Epithelial cell of prostate (primary cell): ENCODE measurements around the gene ZNF778.
A peak's percentile ranks its signal among the peaks of the same experiment; 100 is the strongest.
"Not testable (repeated sequence)": the region's sequence is repeated elsewhere in the genome, so short reads cannot be mapped to it uniquely, and the experiment has no call there.

Experiments
- DNase-seq: peaks from one replicate; pipeline ENCODE4 v3.0.0-alpha.2; 2011; ENCODE audit warnings: low read depth, low spot score
- H3K27ac ChIP-seq: fragments of 450-650 bp; 2 replicates; pipeline ENCODE4 v1.5.1; 2017; ENCODE audit warnings: mild to moderate bottlenecking

ZNF778 gene

GRCh38 chr16:89179656-89180315, 37.7 kb upstream of the ZNF778 start:
- DNase-seq: no peak

GRCh38 chr16:89183463-89183862, 34.0 kb upstream of the ZNF778 start:
- no peak overlapping the region for H3K27ac ChIP-seq
- no peak for DNase-seq

More at GRCh38 chr16:89179656-89180315, 37.7 kb upstream of the ZNF778 start:
- no peak overlapping the region for H3K27ac ChIP-seq

- DNase-seq: no peak
- H3K27ac ChIP-seq: no peak overlapping the region
These were observed 33.4 kb upstream of the ZNF778 start for GRCh38 chr16:89183975-89184676.

GRCh38 chr16:89184677-89184932, 32.9 kb upstream of the ZNF778 start:
- DNase-seq: no peak
- no peak overlapping the region for H3K27ac ChIP-seq

- no peak overlapping the region for H3K27ac ChIP-seq
- DNase-seq: no peak
These were observed 32.3 kb upstream of the ZNF778 start for GRCh38 chr16:89184933-89185794.

DNA sequence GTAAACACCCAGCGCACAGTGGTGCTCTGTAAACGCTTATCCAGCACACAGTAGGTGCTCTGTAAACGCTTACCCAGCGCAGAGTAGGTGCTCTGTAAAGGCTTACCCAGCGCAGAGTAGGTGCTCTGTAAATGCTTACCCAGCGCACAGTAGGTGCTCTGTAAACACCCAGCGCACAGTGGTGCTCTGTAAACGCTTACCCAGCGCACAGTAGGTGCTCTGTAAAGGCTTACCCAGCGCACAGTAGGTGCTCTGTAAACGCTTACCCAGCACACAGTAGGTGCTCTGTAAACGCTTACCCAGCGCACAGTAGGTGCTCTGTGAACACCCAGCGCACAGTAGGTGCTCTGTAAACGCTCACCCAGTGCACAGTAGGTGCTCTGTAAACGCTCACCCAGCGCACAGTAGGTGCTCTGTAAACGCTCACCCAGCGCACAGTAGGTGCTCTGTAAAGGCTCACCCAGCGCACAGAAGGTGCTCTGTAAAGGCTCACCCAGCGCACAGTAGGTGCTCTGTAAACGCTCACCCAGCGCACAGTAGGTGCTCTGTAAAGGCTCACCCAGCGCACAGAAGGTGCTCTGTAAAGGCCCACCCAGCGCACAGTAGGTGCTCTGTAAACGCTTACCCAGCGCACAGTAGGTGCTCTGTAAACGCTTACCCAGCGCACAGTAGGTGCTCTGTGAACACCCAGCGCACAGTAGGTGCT, 31.5 kb upstream of the ZNF778 start:
- DNase-seq, H3K27ac ChIP-seq: not testable (repeated sequence)

GRCh38 chr16:89186593-89187031, 30.9 kb upstream of the ZNF778 start:
- not testable (repeated sequence) for DNase-seq, H3K27ac ChIP-seq

- no peak for DNase-seq
- no peak overlapping the region for H3K27ac ChIP-seq
These were observed 30.3 kb upstream of the ZNF778 start for GRCh38 chr16:89187032-89187769.

DNA sequence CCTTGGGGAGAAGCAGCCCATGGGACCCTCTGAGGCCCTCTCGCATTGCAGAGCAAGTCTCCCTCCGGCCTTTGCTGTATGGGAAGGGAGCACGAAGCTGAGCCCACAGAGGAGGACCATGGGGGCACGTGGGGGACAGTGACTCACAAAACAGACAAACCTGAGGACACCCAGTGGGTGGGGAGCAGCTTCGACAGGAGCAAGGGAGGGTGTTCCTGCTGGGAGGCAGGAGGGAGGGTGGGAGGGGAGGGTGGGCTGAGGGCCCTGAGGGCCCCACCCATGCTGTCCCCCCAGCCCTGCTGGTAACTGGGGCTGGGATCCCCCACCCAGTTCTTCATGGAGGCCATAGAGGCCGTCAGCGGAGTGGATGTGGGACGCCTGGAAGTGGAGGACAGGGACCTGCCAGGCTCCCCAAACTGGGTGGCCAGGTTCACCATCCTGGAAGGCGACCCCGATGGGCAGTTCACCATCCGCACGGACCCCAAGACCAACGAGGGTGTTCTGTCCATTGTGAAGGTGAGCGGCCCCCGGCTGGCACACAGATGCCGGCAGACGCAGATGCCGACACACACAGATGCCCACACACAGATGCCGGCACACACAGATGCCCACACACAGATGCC, 29.6 kb upstream of the ZNF778 start:
- DNase-seq: no peak
- H3K27ac ChIP-seq: no peak overlapping the region

DNA sequence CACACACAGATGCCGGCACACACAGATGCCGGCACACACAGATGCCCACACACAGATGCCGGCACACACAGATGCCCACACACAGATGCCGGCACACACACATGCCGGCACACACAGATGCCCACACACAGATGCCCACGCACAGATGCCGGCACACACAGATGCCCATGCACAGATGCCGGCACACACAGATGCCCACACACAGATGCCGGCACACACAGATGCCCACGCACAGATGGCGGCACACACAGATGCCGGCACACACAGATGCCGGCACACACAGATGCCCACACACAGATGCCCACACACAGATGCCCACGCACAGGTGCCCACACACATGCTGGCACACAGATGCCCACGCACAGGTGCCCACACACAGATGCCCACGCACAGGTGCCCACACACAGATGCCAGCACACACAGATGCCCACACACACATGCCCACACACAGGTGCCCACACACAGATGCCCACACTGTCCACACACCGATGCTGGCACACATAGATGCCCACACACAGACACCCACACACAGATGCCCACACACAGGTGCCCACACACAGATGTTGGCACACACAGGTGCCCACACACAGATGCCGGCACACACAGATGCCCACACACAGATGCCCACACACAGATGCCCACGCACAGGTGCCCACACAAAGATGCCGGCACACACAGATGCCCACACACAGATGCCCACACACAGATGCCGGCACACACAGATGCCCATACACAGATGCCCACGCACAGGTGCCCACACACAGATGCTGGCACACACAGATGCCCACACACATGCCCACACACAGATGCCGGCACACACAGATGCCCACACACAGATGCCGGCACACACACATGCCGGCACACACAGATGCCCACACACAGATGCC, 28.8 kb upstream of the ZNF778 start:
- H3K27ac ChIP-seq, DNase-seq: not testable (repeated sequence)

DNA sequence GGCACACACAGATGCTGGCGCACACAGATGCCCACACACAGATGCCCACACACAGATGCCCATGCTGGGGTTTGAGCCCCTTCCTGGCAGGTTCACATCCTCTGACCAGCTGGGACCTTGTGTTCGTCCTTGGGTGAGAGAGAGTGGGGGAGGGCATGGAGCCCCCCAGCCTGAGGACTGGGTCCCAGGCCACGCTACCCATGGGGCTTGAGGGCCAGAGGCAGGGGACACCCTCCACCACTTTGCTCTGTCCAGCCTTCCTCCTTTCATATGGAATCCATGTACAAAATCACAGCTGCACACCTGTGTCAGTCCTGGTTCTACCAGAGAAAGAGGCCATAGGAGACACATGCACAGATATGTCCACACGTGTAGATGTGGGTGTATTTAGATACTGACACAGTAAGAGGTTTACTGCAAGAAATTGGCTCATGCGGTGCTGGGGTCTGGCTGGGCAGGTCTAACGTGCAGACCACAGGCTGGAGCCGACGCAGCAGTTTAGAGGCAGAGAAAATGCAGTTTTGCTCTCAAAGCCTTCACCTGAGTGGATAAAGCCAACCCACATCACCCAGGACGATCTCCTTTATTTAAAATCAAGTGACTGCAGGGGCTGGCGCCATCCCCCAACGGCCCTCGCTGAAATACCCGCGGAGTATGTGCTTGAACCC, 28.0 kb upstream of the ZNF778 start:
- no peak for DNase-seq
- no peak overlapping the region for H3K27ac ChIP-seq

DNA sequence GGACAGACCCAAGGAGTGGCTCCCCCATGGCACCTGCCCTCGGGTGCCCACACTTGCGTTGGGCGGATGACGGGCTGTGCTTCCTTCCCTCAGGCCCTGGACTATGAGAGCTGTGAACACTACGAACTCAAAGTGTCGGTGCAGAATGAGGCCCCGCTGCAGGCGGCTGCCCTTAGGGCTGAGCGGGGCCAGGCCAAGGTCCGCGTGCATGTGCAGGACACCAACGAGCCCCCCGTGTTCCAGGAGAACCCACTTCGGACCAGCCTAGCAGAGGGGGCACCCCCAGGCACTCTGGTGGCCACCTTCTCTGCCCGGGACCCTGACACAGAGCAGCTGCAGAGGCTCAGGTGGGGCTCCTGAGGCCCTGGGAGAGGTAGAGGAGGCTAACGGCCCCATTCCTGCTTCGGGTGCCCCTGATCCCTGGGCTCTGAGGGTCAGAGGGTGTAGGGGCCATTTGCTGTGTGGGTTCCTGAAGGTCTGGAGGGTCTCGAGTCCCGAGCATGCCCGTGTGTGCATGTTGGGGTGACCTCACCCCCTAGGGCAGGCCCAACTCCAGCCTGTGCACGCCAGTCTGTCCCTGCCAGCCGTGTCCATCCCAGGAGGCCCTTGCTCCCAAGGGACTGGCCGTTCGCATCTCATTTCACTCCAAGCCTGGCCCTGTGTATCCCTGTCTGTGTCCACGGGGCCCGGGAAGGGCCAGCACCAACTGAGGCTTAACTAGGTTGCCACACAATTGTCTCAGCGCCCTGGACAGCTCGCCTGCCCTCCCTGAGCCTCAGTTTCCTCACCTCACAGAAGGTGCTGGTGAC, 27.1 kb upstream of the ZNF778 start:
- no peak overlapping the region for H3K27ac ChIP-seq
- no peak for DNase-seq

GRCh38 chr16:89191033-89191900, 26.2 kb upstream of the ZNF778 start:
- DNase-seq: no peak
- no peak overlapping the region for H3K27ac ChIP-seq

DNA sequence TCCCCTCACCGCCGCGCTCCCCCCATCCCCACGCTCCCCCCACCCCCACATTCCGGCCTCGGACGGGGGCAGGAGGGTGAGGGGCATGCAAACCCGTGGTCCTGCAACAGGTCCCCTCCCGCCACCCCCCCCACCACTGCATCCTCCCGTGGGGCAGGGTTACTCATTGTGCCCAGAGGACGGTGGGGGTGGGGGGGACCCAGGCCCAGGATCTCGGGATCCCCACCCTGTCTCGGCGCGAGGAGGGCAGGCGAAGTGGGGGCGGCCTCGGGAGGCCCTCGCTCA, 25.7 kb upstream of the ZNF778 start:
- no peak for DNase-seq
- no peak overlapping the region for H3K27ac ChIP-seq

DNA sequence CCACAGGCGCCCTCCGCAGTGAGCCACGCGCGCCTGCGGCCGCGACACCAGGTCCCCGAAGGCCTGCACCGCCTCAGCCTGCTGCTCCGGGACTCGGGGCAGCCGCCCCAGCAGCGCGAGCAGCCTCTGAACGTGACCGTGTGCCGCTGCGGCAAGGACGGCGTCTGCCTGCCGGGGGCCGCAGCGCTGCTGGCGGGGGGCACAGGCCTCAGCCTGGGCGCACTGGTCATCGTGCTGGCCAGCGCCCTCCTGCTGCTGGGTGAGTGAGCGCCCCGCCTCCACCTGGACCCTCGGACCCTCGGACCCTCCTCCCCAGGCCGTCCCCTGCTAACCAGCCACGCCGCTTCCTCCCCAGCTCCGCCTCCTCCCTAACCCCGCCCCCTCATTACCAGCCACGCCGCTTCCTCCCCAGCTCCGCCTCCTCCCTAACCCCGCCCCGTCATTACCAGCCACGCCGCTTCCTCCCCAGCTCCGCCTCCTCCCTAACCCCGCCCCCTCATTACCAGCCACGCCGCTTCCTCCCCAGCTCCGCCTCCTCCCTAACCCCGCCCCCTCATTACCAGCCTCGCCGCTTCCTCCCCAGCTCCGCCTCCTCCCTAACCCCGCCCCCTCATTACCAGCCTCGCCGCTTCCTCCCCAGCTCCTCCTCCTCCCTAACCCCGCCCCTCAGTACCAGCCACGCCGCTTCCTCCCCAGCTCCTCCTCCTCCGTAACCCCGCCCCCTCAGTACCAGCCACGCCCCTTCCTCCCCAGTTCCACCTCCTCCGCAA, 25.1 kb upstream of the ZNF778 start:
- peak; percentile 44 for DNase-seq
- not testable (repeated sequence) for H3K27ac ChIP-seq
